DOHH2 (cell line): ENCODE results near the gene PCDHA11.

Experiments
- EZH2phosphoT487 ChIP-seq: fragments of 200-600 bp; sonication (generic); IDR thresholded peaks from 2 replicates; pipeline ENCODE4 v1.6.1; 2017; ENCODE audit warnings: borderline replicate concordance, mild to moderate bottlenecking, antibody characterized with exemption, low read length, moderate library complexity, mixed read lengths
- TF ChIP-seq, protein P1 (sequence below): fragments of 200-600 bp; sonication (generic); IDR thresholded peaks from one replicate; pipeline ENCODE4 v1.5.1; 2014; ENCODE audit warnings: antibody characterized with exemption, mild to moderate bottlenecking, low read depth, low read length; ENCODE audit not compliant: poor library complexity, severe bottlenecking

DNA sequence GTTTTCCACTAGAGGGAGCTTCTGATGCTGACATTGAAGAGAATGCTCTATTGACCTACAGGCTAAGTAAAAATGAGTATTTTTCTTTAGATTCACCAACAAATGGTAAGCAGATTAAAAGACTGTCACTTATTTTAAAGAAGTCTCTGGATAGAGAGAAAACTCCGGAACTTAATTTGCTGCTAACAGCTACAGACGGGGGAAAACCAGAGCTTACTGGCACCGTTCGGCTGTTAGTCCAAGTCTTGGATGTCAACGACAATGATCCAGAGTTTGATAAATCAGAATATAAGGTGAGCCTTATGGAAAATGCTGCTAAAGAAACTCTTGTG lies 764 bp downstream of the PCDHA11 start:
- TF ChIP-seq, protein P1, sequence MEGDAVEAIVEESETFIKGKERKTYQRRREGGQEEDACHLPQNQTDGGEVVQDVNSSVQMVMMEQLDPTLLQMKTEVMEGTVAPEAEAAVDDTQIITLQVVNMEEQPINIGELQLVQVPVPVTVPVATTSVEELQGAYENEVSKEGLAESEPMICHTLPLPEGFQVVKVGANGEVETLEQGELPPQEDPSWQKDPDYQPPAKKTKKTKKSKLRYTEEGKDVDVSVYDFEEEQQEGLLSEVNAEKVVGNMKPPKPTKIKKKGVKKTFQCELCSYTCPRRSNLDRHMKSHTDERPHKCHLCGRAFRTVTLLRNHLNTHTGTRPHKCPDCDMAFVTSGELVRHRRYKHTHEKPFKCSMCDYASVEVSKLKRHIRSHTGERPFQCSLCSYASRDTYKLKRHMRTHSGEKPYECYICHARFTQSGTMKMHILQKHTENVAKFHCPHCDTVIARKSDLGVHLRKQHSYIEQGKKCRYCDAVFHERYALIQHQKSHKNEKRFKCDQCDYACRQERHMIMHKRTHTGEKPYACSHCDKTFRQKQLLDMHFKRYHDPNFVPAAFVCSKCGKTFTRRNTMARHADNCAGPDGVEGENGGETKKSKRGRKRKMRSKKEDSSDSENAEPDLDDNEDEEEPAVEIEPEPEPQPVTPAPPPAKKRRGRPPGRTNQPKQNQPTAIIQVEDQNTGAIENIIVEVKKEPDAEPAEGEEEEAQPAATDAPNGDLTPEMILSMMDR, result no peak
- no peak for TF ChIP-seq EZH2phosphoT487
